Measurements from ENCODE around the gene PHC2.

- TF ChIP-seq, protein P1, sequence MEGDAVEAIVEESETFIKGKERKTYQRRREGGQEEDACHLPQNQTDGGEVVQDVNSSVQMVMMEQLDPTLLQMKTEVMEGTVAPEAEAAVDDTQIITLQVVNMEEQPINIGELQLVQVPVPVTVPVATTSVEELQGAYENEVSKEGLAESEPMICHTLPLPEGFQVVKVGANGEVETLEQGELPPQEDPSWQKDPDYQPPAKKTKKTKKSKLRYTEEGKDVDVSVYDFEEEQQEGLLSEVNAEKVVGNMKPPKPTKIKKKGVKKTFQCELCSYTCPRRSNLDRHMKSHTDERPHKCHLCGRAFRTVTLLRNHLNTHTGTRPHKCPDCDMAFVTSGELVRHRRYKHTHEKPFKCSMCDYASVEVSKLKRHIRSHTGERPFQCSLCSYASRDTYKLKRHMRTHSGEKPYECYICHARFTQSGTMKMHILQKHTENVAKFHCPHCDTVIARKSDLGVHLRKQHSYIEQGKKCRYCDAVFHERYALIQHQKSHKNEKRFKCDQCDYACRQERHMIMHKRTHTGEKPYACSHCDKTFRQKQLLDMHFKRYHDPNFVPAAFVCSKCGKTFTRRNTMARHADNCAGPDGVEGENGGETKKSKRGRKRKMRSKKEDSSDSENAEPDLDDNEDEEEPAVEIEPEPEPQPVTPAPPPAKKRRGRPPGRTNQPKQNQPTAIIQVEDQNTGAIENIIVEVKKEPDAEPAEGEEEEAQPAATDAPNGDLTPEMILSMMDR (IDR thresholded peaks at IDR 0.05) = no peak
- no peak for TF ChIP-seq POLR2A (IDR thresholded peaks at IDR 0.05)
These were observed 38.1 kb upstream of the PHC2 start for GRCh38 chr1:33468967-33469366.
